ENCODE results near the gene RBP3.

RBP3 gene

DNA sequence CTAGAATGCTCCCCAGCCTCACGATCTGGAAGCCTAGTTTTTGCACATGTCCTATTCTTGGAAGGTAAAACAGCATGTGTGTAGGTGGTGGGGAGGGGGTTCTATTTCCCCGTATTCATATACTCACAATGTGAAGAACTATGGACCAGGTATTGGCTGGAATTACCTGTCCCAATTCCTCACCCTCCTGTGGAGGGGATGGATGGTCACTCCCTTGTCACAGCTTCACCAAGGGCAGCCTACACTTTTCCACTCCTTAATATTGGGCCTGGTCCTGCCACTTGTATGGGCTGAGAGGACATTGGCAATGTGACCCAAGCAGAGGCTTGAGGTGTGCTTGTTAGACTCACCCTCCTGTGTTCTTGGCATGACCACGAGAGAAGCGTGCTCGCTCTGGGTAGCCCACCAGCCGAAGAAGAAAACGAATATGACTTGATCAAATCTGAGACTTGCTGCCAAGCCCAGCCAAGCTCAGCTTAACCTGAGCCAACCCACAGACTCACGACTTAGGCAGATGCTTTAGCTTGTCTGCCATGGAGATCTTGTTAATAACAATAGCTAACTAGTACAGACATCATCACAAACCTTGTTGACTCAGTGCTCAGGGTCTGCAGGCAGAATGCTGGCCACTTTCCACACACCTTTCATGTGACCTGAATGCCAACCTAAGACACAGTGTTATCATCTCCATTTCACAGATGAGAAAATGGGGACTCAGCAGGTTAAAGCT lies 18.7 kb downstream of the RBP3 start:
- no peaks in the 10 kb centered on the region for H3K36me3 ChIP-seq (ENCODE audit: low read depth)
- no peak overlapping the region for H3K27ac ChIP-seq (ENCODE audit: poor library complexity, severe bottlenecking)
- no peaks in the 10 kb centered on the region for H3K4me1 ChIP-seq (ENCODE audit: insufficient read depth, poor library complexity, severe bottlenecking)
- H3K4me3 ChIP-seq (ENCODE audit: severe bottlenecking) = no peak overlapping the region
- DNase-seq (ENCODE audit: low spot score) (peak; percentile 21), ATAC-seq (ENCODE audit: low read depth) (no peak)
- H3K27me3 ChIP-seq (ENCODE audit: insufficient read depth, poor library complexity, severe bottlenecking) = no peaks in the 10 kb centered on the region
- H3K9me3 ChIP-seq (ENCODE audit: severe bottlenecking) = no peaks in the 10 kb centered on the region
- TF ChIP-seq, protein P1, sequence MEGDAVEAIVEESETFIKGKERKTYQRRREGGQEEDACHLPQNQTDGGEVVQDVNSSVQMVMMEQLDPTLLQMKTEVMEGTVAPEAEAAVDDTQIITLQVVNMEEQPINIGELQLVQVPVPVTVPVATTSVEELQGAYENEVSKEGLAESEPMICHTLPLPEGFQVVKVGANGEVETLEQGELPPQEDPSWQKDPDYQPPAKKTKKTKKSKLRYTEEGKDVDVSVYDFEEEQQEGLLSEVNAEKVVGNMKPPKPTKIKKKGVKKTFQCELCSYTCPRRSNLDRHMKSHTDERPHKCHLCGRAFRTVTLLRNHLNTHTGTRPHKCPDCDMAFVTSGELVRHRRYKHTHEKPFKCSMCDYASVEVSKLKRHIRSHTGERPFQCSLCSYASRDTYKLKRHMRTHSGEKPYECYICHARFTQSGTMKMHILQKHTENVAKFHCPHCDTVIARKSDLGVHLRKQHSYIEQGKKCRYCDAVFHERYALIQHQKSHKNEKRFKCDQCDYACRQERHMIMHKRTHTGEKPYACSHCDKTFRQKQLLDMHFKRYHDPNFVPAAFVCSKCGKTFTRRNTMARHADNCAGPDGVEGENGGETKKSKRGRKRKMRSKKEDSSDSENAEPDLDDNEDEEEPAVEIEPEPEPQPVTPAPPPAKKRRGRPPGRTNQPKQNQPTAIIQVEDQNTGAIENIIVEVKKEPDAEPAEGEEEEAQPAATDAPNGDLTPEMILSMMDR (IDR thresholded peaks at IDR 0.05; ENCODE audit: poor library complexity, severe bottlenecking) = no peak

DNA sequence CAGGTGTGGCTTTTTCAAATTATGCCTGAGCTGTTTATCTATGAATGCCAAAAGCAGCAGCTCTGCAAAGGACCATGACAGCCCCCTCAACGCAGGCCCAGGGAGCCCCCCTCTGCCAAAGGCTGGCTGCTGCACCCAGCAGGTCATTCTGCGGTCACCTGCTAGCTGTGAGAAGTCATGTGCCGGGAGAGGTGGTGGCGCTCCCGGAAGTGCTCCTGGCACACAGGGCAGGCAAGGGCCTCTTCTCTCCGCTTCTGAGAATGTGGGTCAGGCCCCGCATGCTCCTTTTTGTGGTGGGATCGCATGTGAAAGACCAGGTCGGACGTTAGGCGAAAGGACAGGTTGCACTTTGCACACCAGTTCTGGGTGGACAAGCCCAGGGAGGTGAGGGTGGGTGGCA lies 19.5 kb downstream of the RBP3 start:
- Histone ChIP-seq H3K4me3 (ENCODE audit: severe bottlenecking) (no peak overlapping the region), H3K9me3 (ENCODE audit: severe bottlenecking) (no peaks in the 10 kb centered on the region), H3K36me3 (ENCODE audit: low read depth) (no peaks in the 10 kb centered on the region), H3K27ac (ENCODE audit: poor library complexity, severe bottlenecking) (no peak overlapping the region), H3K4me1 (ENCODE audit: insufficient read depth, poor library complexity, severe bottlenecking) (no peaks in the 10 kb centered on the region), H3K27me3 (ENCODE audit: insufficient read depth, poor library complexity, severe bottlenecking) (no peaks in the 10 kb centered on the region)
- TF ChIP-seq, protein P1 (IDR thresholded peaks at IDR 0.05; ENCODE audit: poor library complexity, severe bottlenecking) = no peak
- ATAC-seq (ENCODE audit: low read depth) (no peak), DNase-seq (ENCODE audit: low spot score) (peak; percentile 26)

DNA sequence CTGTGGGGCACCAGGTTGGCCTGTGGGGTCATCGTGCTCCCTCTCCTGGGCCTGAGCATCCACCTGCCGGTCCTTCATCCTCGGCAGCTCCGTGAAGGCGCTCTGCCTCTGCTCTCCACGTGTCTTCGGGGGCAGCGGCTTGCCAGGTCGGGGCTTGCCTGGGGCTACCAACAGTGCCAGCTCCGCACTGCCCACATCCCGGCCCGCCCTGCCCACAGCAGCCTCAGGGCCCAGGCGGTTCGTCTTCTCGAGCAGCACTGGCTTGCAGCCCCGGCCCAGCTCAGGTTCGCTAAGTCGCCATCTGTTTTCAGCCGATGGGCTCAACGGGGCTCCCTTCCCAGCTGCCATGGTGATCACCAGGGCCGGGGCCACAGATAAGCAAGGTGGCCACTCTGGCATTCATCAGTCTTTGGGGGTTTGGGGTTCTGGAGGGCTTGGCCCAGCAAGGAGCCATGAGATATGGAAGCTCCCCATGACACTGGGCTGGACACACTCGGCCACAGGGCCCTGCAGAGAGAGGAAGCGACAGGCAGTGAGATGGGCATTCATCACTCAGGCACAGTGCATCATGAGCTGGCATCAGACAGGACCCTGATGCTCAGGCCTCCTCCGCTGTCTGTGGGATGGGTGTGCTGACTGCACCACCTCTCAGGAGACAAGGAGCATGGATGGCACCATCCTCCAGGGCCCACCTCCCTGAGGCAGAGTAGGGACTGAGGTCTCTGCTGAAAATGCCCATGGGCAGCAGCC lies 20.4 kb downstream of the RBP3 start:
- ATAC-seq (ENCODE audit: low read depth) = no peak

DNA sequence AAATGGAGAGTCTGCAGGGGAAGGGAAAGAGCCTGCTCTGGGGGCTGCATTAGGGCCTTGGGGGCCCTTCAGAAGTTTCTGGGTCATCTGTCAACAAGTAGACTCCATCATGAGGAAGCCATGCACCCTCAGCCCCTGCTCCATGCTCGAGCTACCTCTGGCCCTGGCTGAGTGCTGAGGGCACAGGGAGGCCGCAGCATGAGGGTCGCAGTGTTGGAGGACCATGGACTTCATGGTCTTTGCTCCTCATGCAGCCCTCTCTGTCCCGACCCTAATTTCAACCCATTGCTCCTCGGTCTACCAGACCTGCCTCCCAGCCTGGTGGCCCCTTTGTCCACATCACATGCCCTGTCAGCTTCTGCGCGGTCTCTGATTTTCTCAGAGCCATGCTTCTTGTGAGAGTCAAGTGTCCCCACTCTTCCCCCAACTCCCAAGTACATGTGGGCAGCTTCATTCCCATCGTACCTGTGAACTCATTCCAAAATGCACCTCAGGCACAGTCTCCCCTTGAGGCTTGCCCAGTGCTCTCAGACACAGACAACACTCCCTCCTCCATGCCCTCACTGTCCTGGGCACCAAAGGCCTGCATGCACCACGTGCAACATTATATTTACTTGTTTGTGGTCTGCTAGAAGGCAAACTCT lies 21.2 kb downstream of the RBP3 start:
- ATAC-seq (ENCODE audit: low read depth) (no peak), DNase-seq (ENCODE audit: low spot score) (peak; percentile 27)
- Histone ChIP-seq H3K9me3 (ENCODE audit: severe bottlenecking) (no peaks in the 10 kb centered on the region), H3K27ac (ENCODE audit: poor library complexity, severe bottlenecking) (no peak overlapping the region), H3K27me3 (ENCODE audit: insufficient read depth, poor library complexity, severe bottlenecking) (no peaks in the 10 kb centered on the region), H3K4me3 (ENCODE audit: severe bottlenecking) (no peak overlapping the region), H3K4me1 (ENCODE audit: insufficient read depth, poor library complexity, severe bottlenecking) (no peaks in the 10 kb centered on the region), H3K36me3 (ENCODE audit: low read depth) (no peaks in the 10 kb centered on the region)
- TF ChIP-seq, protein P1 (IDR thresholded peaks at IDR 0.05; ENCODE audit: poor library complexity, severe bottlenecking) = no peak

More for the DNA sequence above, 20.4 kb downstream of the RBP3 start:
- Histone ChIP-seq H3K27ac (ENCODE audit: poor library complexity, severe bottlenecking) (no peak overlapping the region), H3K27me3 (ENCODE audit: insufficient read depth, poor library complexity, severe bottlenecking) (no peaks in the 10 kb centered on the region), H3K9me3 (ENCODE audit: severe bottlenecking) (no peaks in the 10 kb centered on the region), H3K36me3 (ENCODE audit: low read depth) (no peaks in the 10 kb centered on the region), H3K4me3 (ENCODE audit: severe bottlenecking) (no peak overlapping the region), H3K4me1 (ENCODE audit: insufficient read depth, poor library complexity, severe bottlenecking) (no peaks in the 10 kb centered on the region)
- peak; percentile 68 for DNase-seq (ENCODE audit: low spot score)
- TF ChIP-seq, protein P1 (IDR thresholded peaks at IDR 0.05; ENCODE audit: poor library complexity, severe bottlenecking) = no peak

All from RWPE2 (cell line).